GM18873 (cell line): ENCODE data around the gene UPB1.

Source experiments
- ATAC-seq: cut with Tn5 transposase; IDR thresholded peaks from one replicate; pipeline ENCODE4 v1.9.1; 2021; ENCODE audit warnings: mild to moderate bottlenecking, moderate library complexity, moderate number of reproducible peaks; ENCODE audit not compliant: unreplicated experiment, low FRiP score

UPB1 gene

DNA sequence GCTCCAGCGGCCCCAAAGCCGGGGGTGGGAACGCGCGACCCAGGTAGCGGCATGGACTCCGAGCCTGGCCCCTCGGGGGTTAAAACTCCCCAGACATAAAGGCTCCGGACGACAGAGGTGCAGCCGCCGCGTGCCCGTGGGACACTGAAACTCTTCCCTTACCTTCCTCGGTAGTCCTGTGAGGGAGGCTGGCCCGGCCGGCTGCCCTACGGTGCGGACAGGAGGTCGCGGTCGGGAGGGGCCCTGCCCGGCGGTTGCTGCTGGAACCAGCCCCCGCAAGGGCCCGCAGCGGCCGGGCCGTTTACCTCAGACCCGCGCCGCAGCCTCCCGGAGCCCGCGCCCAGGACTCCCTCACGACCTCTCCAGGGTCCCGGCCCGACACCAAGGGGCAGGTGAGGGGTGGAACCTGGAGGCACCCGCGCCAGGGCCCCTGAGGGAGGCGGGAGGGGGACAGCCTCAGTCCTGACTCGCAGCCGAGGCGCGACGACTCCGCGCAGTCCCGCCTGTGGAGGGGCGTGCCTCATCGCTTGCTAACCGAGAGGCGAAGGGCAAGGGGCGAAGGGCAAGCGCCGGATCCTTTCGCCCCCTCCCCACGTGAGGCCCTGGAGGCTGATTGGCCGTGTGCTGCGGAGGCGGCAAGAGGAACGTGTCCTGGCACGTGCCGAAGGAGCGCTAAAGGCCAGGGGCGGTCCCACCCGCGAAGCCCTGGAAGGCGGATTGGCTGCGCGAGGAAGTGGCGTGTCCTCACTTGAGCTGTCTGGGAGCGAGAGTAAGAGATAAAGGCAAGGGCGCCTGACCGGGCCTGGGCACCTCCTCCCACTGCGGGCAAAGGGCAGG, at the start of gene UPB1:
Gene UPB1, plus strand, starts transcription at position 805 of the 837 bp plus-strand sequence. CDS start 72 bp downstream, outside the sequence.
- no peak for ATAC-seq

- no peak for ATAC-seq
Observed at GRCh38 chr22:24445481-24446259, 49.5 kb upstream of the UPB1 start.

GRCh38 chr22:24446260-24446611, 48.9 kb upstream of the UPB1 start:
- no peak for ATAC-seq

- ATAC-seq: no peak
Observed at GRCh38 chr22:24450610-24451009, 44.5 kb upstream of the UPB1 start.

DNA sequence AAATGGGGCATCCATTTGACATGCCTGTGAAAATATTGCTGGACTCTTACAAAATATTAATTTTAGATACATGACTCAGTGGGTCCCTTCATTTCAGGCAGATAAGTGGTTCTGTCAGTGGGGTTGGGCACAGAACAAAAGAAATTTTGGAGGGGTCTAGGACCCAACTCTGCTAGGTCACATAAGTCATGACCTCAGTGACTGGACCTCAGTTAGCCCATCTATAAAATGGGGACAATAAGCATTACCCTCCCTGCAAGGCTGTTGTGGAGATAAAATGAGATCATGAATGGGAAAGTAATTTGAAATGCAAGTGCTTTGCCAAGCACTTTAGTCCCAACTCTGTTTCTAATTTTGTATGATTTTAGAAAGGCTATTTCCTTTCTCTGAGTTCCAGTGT, 44.0 kb upstream of the UPB1 start:
- ATAC-seq: no peak

- no peak for ATAC-seq
Observed at GRCh38 chr22:24453853-24454252, 41.3 kb upstream of the UPB1 start.

DNA sequence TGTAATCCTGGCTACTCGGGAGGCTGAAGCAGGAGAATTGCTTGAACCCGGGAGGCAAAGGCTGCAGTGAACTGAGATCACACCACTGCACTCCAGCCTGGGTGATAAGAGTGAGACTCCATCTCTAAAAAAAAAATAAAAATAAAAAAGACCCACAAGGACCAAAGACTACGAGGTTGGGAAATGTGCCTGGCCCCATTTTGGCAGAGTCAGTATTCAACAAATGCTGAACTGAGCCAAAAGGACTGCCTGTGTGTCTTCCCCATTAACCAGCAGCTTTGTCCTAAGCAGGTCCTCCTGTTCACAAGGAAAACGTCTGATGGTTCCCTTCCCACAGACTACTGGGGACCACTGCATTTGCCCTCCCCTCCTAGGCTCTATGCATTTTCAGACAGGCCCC, 40.1 kb upstream of the UPB1 start:
- no peak for ATAC-seq

- no peak for ATAC-seq
Observed at GRCh38 chr22:24455751-24456426, 39.2 kb upstream of the UPB1 start.

DNA sequence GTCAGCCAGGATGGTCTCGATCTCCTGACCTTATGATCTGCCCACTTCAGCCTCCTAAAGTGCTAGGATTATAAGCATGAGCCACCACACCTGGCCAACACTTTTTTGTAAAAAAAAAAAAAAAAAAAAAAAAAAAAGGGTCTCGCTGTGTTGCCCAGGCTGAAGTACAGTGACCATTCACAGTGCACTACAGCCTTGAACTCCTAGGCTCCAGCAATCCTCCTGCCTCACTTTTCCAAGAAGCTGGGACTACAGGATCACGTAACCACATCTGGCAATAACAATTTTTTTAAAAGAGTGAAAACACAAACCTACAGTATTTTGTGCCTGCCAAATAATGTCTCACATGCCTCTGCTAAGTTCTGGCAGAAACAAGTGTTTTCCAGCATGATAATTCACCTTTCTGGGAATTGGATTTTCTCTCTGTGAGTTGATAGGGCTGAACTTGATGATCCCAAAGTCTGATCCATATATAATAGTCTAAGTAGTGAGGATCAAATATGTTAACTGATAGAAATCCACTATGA, 37.2 kb upstream of the UPB1 start:
- ATAC-seq: no peak

GRCh38 chr22:24459911-24460310, 35.2 kb upstream of the UPB1 start:
- no peak for ATAC-seq

DNA sequence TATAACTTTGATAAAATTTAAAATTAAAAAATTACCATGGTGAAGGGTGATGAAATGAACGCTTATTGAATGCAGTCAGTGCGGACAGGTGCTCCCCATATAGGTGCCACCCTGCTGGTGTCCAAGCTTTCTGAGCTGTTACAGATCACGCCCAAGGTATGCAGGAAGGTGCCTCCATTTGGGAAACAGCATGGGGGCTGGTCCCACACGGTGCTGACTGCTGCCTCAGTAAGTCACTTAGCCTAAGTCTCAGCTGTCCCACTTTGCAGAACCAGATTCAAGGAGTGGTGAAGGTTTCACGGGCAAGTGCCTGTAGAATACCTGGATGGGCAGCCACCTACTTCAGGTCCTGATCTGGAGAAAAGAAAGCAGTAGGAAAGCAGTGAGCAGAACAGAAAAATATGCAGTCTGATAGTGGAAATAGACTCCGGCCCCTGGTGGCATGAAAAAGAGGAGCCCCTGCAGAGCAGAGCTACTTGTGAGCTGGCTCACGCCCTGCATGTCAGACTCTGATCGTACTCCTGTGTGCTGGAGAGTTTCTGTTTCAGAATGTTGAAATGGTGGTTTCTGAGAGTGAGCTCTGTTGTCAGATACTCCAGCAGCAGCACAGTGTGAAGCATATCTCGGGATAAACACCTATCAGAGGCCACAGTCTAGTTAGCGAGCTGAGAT, 34.6 kb upstream of the UPB1 start:
- no peak for ATAC-seq

- no peak for ATAC-seq
Observed at GRCh38 chr22:24463071-24463760, 31.9 kb upstream of the UPB1 start.

DNA sequence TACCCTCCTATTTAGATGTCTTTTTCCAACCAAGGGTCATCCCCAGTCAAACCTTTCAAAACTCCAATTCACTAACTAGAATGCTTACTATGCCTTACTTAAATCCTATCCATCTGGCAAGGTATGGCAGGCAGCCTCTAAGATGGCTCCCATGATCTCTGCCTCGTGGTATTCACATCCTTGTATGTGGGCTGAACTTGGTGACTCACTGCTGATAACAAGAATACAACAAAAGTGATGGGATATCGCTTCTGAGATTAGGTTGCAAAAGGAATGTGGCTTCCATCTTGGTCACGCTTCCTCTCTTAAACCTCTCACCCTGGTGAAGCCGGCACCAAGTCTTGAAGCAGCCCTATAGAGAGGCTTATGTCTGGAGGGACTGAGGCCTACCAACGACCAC, 29.6 kb upstream of the UPB1 start:
- no peak for ATAC-seq

DNA sequence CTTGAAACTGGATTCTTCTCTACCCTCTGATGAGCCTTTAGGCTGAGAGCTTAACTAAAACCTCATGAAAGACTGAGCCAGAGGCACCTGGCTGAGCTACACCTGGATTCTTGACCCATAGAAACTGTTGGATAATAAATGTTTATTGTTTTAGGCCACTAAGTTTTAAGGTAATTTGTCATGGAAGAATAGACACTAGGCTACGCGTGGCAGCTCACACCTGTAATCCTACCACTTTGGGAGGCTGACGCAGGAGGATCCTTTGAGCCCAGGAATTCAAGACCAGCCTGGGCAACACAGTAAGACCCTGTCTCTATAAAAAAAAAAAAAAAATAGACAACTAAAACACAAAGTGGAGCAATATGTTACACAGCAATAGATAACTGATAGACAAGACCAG, 29.2 kb upstream of the UPB1 start:
- ATAC-seq: no peak

DNA sequence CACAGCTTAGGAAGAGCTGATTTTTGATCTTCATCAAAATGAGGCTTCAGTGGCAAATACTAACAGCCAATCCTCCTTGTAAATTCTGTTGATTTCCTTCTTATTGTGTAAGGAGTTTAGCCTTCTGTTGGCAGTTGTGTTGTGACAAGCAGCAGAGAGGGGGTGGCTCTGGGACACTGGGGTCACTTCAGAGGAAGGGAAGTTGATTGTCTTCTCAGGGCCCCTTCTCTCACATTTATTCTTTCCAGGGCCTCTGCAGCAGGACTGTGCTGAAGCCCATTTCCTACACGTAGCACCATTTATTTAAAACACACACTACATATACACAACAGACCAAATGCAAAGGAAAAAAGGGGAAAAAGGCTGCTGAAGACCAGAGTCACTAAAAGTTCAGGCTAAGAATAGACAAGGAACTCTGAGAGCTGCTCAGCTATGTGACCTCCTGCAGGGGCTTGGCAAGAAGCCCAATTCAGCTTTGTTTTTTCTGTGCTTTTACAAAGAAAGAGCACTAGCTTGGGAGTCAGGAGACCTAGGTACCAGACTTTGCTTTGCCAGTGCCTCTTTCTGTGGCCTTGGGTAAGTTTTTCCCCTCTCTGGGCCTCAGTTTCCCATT, 28.3 kb upstream of the UPB1 start:
- no peak for ATAC-seq

DNA sequence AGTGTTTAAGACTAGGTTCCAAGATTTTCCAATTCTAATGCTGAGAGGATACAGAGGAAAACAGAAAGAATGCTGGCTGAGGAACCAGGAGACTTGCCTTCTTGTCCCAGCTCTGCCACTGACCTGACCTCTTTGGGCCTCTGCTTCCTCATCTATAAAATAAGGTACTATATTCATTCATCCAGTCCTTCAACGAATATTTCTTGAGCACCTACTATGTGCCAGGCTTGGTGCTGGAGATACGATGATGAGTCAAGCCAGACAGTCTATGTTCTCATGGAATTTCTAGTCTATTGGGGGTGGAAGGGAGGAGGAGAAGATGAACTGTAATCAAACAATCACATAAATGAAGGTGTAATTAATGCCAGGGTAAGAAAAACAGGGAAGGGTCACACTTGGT, 27.8 kb upstream of the UPB1 start:
- no peak for ATAC-seq

GRCh38 chr22:24471570-24471969, 23.6 kb upstream of the UPB1 start:
- ATAC-seq: no peak

GRCh38 chr22:24473284-24473683, 21.8 kb upstream of the UPB1 start:
- no peak for ATAC-seq

DNA sequence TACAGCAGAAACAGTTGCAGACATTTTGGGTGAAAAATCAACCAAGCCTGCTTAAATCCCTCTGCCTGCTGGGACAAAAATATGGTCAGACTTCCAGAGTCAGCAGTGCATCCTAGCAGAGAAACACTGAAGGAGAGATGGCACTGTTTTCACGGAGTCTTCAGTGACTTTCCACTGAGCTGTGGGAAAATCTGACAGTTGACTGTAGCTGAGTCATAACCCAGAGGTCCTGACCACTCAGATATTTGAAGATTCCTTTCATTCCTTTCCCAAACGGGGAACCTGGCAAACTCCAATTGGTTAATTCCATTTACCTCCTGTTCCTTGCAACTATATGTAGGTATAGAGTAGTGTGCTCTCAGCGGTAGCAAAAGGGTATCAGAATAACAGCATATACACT, 20.9 kb upstream of the UPB1 start:
- no peak for ATAC-seq
